Activated effector memory CD4-positive, alpha-beta T cell treated with anti-CD3 and anti-CD28 coated beads, Interleukin-2, amount 50 U/mL, for 16 hours (primary cell): ENCODE results near the gene PNMA6E.
A peak's percentile ranks its signal among the peaks of the same experiment; 100 is the strongest.

Experiments
- DNase-seq: peaks from one replicate; pipeline ENCODE4 v3.0.0-alpha.2; 2020

PNMA6E gene

GRCh38 chrX:153434801-153435200 lies 33.7 kb upstream of the PNMA6E start:
- no peak for DNase-seq

GRCh38 chrX:153433781-153434285 lies 32.7 kb upstream of the PNMA6E start:
- no peak for DNase-seq

GRCh38 chrX:153433161-153433680 lies 32.1 kb upstream of the PNMA6E start:
- no peak for DNase-seq

- DNase-seq, result no peak
These were observed 29.6 kb upstream of the PNMA6E start for GRCh38 chrX:153430796-153431195.

GRCh38 chrX:153426204-153426603 lies 25.1 kb upstream of the PNMA6E start:
- no peak for DNase-seq

GRCh38 chrX:153423652-153424051 lies 22.5 kb upstream of the PNMA6E start:
- DNase-seq, result no peak

- DNase-seq, result no peak
These were observed 20.7 kb upstream of the PNMA6E start for GRCh38 chrX:153421856-153422255.

- DNase-seq, result no peak
These were observed 19.9 kb upstream of the PNMA6E start for GRCh38 chrX:153420851-153421599.

- DNase-seq, result no peak
These were observed 16.5 kb upstream of the PNMA6E start for GRCh38 chrX:153417637-153418036.

GRCh38 chrX:153416781-153417450 lies 15.8 kb upstream of the PNMA6E start:
- DNase-seq, result no peak

- DNase-seq, result no peak
These were observed 13.8 kb upstream of the PNMA6E start for GRCh38 chrX:153414856-153415510.

- no peak for DNase-seq
These were observed 12.6 kb upstream of the PNMA6E start for GRCh38 chrX:153413731-153414130.

- no peak for DNase-seq
These were observed 11.9 kb upstream of the PNMA6E start for GRCh38 chrX:153412746-153413720.

GRCh38 chrX:153411988-153412574 lies 10.9 kb upstream of the PNMA6E start:
- DNase-seq, result no peak

GRCh38 chrX:153411255-153411987 lies 10.3 kb upstream of the PNMA6E start, which contains the start of gene ZFP92:
ZFP92 (plus strand) TSS chrX:153411472; CDS start chrX:153418323, 6,851 bp downstream.
- peak; percentile 70 for DNase-seq

GRCh38 chrX:153410888-153411254 lies 9.7 kb upstream of the PNMA6E start:
- DNase-seq, result no peak

- DNase-seq, result no peak
These were observed 9.2 kb upstream of the PNMA6E start for GRCh38 chrX:153410373-153410772.

GRCh38 chrX:153409414-153410101 lies 8.4 kb upstream of the PNMA6E start:
- no peak for DNase-seq

GRCh38 chrX:153408871-153409351 lies 7.8 kb upstream of the PNMA6E start:
- DNase-seq, result no peak

GRCh38 chrX:153408221-153408721 lies 7.1 kb upstream of the PNMA6E start:
- DNase-seq, result no peak
